ENCODE measurements around the gene KATNBL1. TPM values are rescaled to one million over a fixed set of nuclear protein-coding genes. Genes with fewer than 3 reads are reported as not detected.

The KATNBL1 gene
- total RNA-seq, 1 experiment from 2014 or later = 46.8 TPM

DNA sequence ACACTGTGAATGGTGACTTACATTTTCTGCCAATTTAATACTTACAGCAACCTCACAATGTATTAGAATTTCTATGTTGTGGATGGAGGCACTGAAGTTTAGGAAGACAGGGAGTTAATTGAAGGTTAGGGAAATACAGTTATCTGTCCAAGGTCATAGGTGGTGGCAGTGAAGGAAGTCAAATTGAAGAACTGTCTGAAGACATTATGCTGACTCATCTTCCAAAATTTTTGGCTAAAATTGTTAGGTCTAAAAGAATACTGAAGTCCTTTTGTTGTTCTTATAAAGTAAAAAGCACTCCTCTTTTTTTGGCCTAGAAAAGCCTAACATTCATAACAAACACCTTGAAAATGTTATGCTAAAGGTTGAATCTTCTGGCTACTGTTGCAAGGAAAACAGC lies 42.6 kb upstream of the KATNBL1 start:
- Histone ChIP-seq H3K27ac (ENCODE audit: insufficient read length, low read depth, low read length) (no peak overlapping the region), H3K9me3 (ENCODE audit: control insufficient read depth, low read depth, low read length) (no peaks in the 10 kb centered on the region), H3K18ac (ENCODE audit: insufficient read length, low read depth, low read length) (no peak overlapping the region), H3K79me1 (ENCODE audit: insufficient read depth, low read depth, low read length, poor library complexity, severe bottlenecking) (no peaks in the 10 kb centered on the region), H4K91ac (ENCODE audit: insufficient read length, low read depth, low read length) (no peak overlapping the region), H3K4me2 (ENCODE audit: insufficient read depth, insufficient read length, low read length) (no peak overlapping the region), H3K79me2 (ENCODE audit: insufficient read depth, low read length) (no peaks in the 10 kb centered on the region), H4K20me1 (ENCODE audit: control insufficient read depth, insufficient read depth, insufficient read length) (no peaks in the 10 kb centered on the region), H4K5ac (ENCODE audit: insufficient read length, low read depth, low read length) (no peak overlapping the region), H3T11ph (ENCODE audit: low read length) (no peak overlapping the region), H2AK5ac (ENCODE audit: insufficient read length, low read length) (no peak overlapping the region), H3K23ac (ENCODE audit: insufficient read length, low read depth, low read length) (no peak overlapping the region), H3K9ac (ENCODE audit: extremely low read depth, insufficient read length, low read length) (no peak overlapping the region), H3K14ac (ENCODE audit: insufficient read depth, low read length) (no peak overlapping the region), H2BK5ac (ENCODE audit: insufficient read length, low read length) (no peak overlapping the region), H4K8ac (replicated peaks; ENCODE audit: insufficient read length, low read depth, low read length) (no peak overlapping the region), H3K56ac (ENCODE audit: insufficient read length, low read depth, low read length) (no peak overlapping the region), H3K27me3 (ENCODE audit: insufficient read depth, low read length) (no peaks in the 10 kb centered on the region), H2BK12ac (ENCODE audit: insufficient read length, low read depth, low read length) (no peak overlapping the region), H2BK20ac (ENCODE audit: low read depth, low read length, poor library complexity, severe bottlenecking) (no peak overlapping the region), H3K23me2 (ENCODE audit: insufficient read length, low read depth, low read length, poor library complexity, severe bottlenecking) (no peaks in the 10 kb centered on the region), H2BK120ac (ENCODE audit: low read depth, low read length, poor library complexity, severe bottlenecking) (no peak overlapping the region), H2AFZ (ENCODE audit: low read length) (no peak overlapping the region), H2BK15ac (ENCODE audit: low read depth, low read length) (no peak overlapping the region), H3K4ac (ENCODE audit: low read depth, low read length) (no peak overlapping the region), H3K4me1 (ENCODE audit: insufficient read depth, low read length) (no peaks in the 10 kb centered on the region)
- Mint-ChIP-seq H3K9me3 (no peaks in the 10 kb centered on the region), H3K4me3 (no peak overlapping the region), H3K27me3 (ENCODE audit: low read depth) (no peaks in the 10 kb centered on the region), H3K36me3 (ENCODE audit: insufficient read depth in 1 of 3, low read depth in 3 of 3) (peaks cover 0 to 6% (median 5%) of the 10 kb centered on the region in 3 experiments; a peak in 4 of 7 replicates), H3K27ac (no peak overlapping the region), H3K4me1 (no peaks in the 10 kb centered on the region)
- TF ChIP-seq CTCF (conservative IDR thresholded peaks at IDR 0.05) = no peak
- no peak for DNase-seq

Data from H9 (cell line).